ENCODE data around the gene CHAD. TPM values are rescaled to one million over a fixed set of nuclear protein-coding genes. Genes with fewer than 3 reads are reported as not detected.

CHAD gene
- total RNA-seq, 1 donor from 2014 or later, result 0.12 TPM

- H3K36me3 Mint-ChIP-seq (ENCODE audit: low read depth), result peaks cover 2% of the 10 kb centered on the region
- DNase-seq (ENCODE audit: low spot score), result no peak
- H3K4me1 Mint-ChIP-seq (ENCODE audit: low read depth), result no peaks in the 10 kb centered on the region
- TF ChIP-seq, protein P1, sequence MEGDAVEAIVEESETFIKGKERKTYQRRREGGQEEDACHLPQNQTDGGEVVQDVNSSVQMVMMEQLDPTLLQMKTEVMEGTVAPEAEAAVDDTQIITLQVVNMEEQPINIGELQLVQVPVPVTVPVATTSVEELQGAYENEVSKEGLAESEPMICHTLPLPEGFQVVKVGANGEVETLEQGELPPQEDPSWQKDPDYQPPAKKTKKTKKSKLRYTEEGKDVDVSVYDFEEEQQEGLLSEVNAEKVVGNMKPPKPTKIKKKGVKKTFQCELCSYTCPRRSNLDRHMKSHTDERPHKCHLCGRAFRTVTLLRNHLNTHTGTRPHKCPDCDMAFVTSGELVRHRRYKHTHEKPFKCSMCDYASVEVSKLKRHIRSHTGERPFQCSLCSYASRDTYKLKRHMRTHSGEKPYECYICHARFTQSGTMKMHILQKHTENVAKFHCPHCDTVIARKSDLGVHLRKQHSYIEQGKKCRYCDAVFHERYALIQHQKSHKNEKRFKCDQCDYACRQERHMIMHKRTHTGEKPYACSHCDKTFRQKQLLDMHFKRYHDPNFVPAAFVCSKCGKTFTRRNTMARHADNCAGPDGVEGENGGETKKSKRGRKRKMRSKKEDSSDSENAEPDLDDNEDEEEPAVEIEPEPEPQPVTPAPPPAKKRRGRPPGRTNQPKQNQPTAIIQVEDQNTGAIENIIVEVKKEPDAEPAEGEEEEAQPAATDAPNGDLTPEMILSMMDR (IDR thresholded peaks at IDR 0.05), result no peak
- no peaks in the 10 kb centered on the region for H3K27me3 Mint-ChIP-seq (ENCODE audit: low read depth)
- no peak overlapping the region for H3K27ac Mint-ChIP-seq (ENCODE audit: unreplicated experiment)
- no peak overlapping the region for H3K4me3 Mint-ChIP-seq (ENCODE audit: unreplicated experiment)
- no peaks in the 10 kb centered on the region for H3K9me3 Mint-ChIP-seq (ENCODE audit: low read depth)
Observed at GRCh38 chr17:50461550-50462132, 7.0 kb downstream of the CHAD start.

GRCh38 chr17:50460831-50461526 is 7.7 kb downstream of the CHAD start:
- H3K9me3 Mint-ChIP-seq (ENCODE audit: low read depth), result no peaks in the 10 kb centered on the region
- DNase-seq (ENCODE audit: low spot score), result no peak
- peaks cover 2% of the 10 kb centered on the region for H3K36me3 Mint-ChIP-seq (ENCODE audit: low read depth)
- no peak overlapping the region for H3K27ac Mint-ChIP-seq (ENCODE audit: unreplicated experiment)
- TF ChIP-seq, protein P1 (IDR thresholded peaks at IDR 0.05), result no peak
- H3K27me3 Mint-ChIP-seq (ENCODE audit: low read depth), result no peaks in the 10 kb centered on the region
- no peaks in the 10 kb centered on the region for H3K4me1 Mint-ChIP-seq (ENCODE audit: low read depth)
- no peak overlapping the region for H3K4me3 Mint-ChIP-seq (ENCODE audit: unreplicated experiment)

DNA sequence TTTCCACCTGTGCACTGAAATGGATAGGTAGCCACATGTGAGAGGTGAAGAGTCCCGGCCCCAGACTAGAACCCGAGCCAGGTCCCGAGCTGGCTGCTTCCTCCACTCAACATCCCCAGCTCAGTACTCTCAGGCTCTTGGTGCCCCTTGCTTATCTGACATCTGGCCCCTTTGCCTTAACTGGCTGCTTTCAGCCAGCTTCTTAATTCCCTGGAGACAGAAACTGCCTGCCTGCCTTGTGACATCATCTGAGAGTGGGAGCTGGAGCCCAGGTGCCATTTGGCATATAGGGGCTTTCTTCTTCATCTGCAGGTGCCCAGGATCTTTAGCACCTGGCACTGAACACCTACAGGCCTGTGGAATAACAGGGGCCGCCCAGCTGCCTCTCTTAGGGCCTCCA is 8.9 kb downstream of the CHAD start:
- Mint-ChIP-seq H3K4me1 (ENCODE audit: low read depth) (no peaks in the 10 kb centered on the region), H3K4me3 (ENCODE audit: unreplicated experiment) (no peak overlapping the region), H3K27ac (ENCODE audit: unreplicated experiment) (no peak overlapping the region), H3K9me3 (ENCODE audit: low read depth) (no peaks in the 10 kb centered on the region), H3K27me3 (ENCODE audit: low read depth) (no peaks in the 10 kb centered on the region), H3K36me3 (ENCODE audit: low read depth) (peaks cover 2% of the 10 kb centered on the region)
- TF ChIP-seq, protein P1 (IDR thresholded peaks at IDR 0.05), result no peak
- no peak for DNase-seq (ENCODE audit: low spot score)

DNA sequence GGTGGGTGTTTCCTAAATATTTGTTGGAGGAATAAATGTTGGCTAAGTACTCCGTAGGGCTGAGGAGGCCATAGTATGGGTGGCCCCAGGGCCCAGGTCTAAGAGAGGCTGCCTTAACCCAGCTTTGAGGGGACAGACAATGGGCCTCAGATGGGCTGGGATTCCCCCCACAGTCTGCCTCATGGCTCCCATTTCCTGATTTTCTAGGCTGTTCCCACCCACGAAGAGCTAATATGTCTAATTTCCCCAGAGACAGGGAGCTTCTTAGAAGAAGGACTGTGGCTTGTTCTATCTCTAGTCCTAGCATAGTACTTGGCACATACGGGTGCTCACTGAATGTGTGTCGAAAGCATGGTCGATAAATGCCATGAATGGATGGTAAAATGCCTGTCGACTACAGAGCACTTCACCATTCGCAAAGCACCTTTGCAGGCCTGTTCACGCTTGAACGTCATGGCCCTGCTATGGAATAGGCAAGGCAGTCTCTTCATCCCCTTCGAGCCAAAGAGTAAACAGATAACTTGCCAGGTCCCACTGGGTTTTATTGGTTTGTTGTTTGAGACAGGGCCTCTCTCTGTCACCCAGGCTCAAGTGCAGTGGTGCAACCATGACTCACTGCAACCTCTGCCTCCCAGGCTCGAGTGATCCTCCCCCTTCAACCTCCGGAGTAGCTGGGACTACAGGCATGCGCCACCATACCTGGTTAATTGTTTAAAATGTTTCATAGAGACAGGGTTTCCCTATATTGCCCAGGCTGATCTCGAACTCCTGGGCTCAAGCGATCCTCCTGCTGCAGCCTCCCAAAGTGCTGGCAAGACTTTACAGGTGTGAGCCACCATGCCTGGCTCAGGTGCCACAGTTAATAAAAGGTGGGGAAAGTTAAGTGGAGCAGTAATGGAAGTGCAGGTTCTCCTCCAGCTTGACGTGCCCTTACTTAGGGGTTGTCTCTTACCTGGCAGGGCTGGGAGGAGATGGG is 9.7 kb downstream of the CHAD start:
- Mint-ChIP-seq H3K27me3 (ENCODE audit: low read depth) (no peaks in the 10 kb centered on the region), H3K36me3 (ENCODE audit: low read depth) (peaks cover 2% of the 10 kb centered on the region), H3K27ac (ENCODE audit: unreplicated experiment) (no peak overlapping the region), H3K4me3 (ENCODE audit: unreplicated experiment) (no peak overlapping the region), H3K9me3 (ENCODE audit: low read depth) (no peaks in the 10 kb centered on the region), H3K4me1 (ENCODE audit: low read depth) (no peaks in the 10 kb centered on the region)
- no peak for DNase-seq (ENCODE audit: low spot score)
- TF ChIP-seq, protein P1 (IDR thresholded peaks at IDR 0.05), result no peak

DNA sequence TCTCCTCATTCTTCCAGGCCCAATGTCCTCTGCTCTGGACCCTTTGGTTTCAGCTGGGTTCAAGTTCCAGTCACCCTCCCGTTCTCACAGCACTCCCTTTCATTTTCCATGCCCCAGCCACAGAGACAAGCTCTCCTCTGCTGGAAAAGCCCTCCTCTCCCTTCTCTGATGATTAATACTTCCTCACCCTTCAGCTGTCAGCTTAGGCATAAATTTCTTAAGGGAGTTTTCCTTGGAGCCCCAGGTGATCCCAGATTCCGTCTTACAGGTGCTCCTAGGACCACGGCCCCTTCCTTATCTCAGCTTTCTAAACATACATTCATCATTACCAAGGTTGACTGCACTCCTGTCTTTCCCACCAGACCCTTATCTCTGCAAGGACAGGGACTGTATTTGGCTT is 10.4 kb downstream of the CHAD start:
- Mint-ChIP-seq H3K9me3 (ENCODE audit: low read depth) (no peaks in the 10 kb centered on the region), H3K27me3 (ENCODE audit: low read depth) (no peaks in the 10 kb centered on the region), H3K4me3 (ENCODE audit: unreplicated experiment) (no peak overlapping the region), H3K36me3 (ENCODE audit: low read depth) (peaks cover 2% of the 10 kb centered on the region), H3K4me1 (ENCODE audit: low read depth) (no peaks in the 10 kb centered on the region), H3K27ac (ENCODE audit: unreplicated experiment) (no peak overlapping the region)
- TF ChIP-seq, protein P1 (IDR thresholded peaks at IDR 0.05), result no peak
- DNase-seq (ENCODE audit: low spot score), result no peak
